ENCODE results near the gene ZNF385B.

Gene ZNF385B

GRCh38 chr2:179652296-179652695, 209.1 kb downstream of the ZNF385B start:
- Histone ChIP-seq H3K79me2 (ENCODE audit: low read length) (no peaks in the 10 kb centered on the region), H3K9ac (ENCODE audit: low read length) (no peak overlapping the region), H3K9me3 (replicated peaks; ENCODE audit: insufficient read depth, low read length) (no peaks in the 10 kb centered on the region), H3F3A (ENCODE audit: insufficient read depth, low read length) (no peaks in the 10 kb centered on the region), H3K36me3 (replicated peaks; ENCODE audit: insufficient read depth, low read length) (no peaks in the 10 kb centered on the region), H4K20me1 (ENCODE audit: insufficient read depth, low read length) (no peaks in the 10 kb centered on the region), H3K4me2 (ENCODE audit: low read depth, low read length) (no peak overlapping the region; the same call in 1 of the 2 replicates), H3K4me3 (ENCODE audit: low read length) (no peak overlapping the region), H3K9me2 (replicated peaks; ENCODE audit: insufficient read depth, low read length) (no peaks in the 10 kb centered on the region), H3K27me3 (replicated peaks; ENCODE audit: insufficient read depth, low read length) (no peaks in the 10 kb centered on the region), H2AFZ (ENCODE audit: low read length) (no peak overlapping the region), H3K27ac (ENCODE audit: low read length) (no peak overlapping the region), H3K4me1 (ENCODE audit: low read length) (peaks cover 8% of the 10 kb centered on the region; the same call in 1 of the 2 replicates)
- TF ChIP-seq EZH2 (optimal IDR thresholded peaks at IDR 0.05; ENCODE audit: low read depth, low read length) = no peak
- TF ChIP-seq, protein P1, sequence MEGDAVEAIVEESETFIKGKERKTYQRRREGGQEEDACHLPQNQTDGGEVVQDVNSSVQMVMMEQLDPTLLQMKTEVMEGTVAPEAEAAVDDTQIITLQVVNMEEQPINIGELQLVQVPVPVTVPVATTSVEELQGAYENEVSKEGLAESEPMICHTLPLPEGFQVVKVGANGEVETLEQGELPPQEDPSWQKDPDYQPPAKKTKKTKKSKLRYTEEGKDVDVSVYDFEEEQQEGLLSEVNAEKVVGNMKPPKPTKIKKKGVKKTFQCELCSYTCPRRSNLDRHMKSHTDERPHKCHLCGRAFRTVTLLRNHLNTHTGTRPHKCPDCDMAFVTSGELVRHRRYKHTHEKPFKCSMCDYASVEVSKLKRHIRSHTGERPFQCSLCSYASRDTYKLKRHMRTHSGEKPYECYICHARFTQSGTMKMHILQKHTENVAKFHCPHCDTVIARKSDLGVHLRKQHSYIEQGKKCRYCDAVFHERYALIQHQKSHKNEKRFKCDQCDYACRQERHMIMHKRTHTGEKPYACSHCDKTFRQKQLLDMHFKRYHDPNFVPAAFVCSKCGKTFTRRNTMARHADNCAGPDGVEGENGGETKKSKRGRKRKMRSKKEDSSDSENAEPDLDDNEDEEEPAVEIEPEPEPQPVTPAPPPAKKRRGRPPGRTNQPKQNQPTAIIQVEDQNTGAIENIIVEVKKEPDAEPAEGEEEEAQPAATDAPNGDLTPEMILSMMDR (IDR thresholded peaks at IDR 0.05; ENCODE audit: low read length) = no peak
- TF ChIP-seq EZH2phosphoT487 (IDR thresholded peaks at IDR 0.05; ENCODE audit: low read length) = no peak
- DNase-seq = no peak

DNA sequence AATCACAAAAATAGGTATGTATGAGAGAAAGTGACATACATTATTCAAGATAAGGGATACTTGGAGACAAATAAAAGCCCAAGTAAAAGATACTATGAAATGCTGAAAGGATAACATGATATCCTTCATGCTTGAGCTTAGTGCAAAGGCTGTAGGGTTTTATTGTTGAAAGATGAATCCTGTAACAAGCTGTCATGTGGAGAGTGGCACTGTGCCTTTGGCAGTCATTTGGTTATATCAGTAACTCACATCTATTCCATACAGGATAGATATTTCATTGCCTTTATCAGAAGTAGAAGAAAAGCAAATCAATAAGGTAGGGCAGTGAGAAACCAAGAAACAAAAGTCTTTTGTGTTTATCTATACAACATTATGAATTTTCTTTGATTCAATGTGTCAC, 211.0 kb downstream of the ZNF385B start:
- DNase-seq = no peak
- Histone ChIP-seq H2AFZ (ENCODE audit: low read length) (no peak overlapping the region), H3K9me3 (replicated peaks; ENCODE audit: insufficient read depth, low read length) (no peaks in the 10 kb centered on the region), H4K20me1 (ENCODE audit: insufficient read depth, low read length) (no peaks in the 10 kb centered on the region), H3K79me2 (ENCODE audit: low read length) (no peaks in the 10 kb centered on the region), H3F3A (ENCODE audit: insufficient read depth, low read length) (no peaks in the 10 kb centered on the region), H3K36me3 (replicated peaks; ENCODE audit: insufficient read depth, low read length) (no peaks in the 10 kb centered on the region), H3K27ac (ENCODE audit: low read length) (no peak overlapping the region), H3K9me2 (replicated peaks; ENCODE audit: insufficient read depth, low read length) (no peaks in the 10 kb centered on the region), H3K4me2 (ENCODE audit: low read depth, low read length) (no peak overlapping the region), H3K4me1 (ENCODE audit: low read length) (peaks cover 8% of the 10 kb centered on the region; the same call in 1 of the 2 replicates), H3K27me3 (replicated peaks; ENCODE audit: insufficient read depth, low read length) (no peaks in the 10 kb centered on the region), H3K4me3 (ENCODE audit: low read length) (no peak overlapping the region), H3K9ac (ENCODE audit: low read length) (no peak overlapping the region)
- TF ChIP-seq EZH2phosphoT487 (IDR thresholded peaks at IDR 0.05; ENCODE audit: low read length) = no peak
- TF ChIP-seq EZH2 (optimal IDR thresholded peaks at IDR 0.05; ENCODE audit: low read depth, low read length) = no peak
- TF ChIP-seq, protein P1 (IDR thresholded peaks at IDR 0.05; ENCODE audit: low read length) = no peak

DNA sequence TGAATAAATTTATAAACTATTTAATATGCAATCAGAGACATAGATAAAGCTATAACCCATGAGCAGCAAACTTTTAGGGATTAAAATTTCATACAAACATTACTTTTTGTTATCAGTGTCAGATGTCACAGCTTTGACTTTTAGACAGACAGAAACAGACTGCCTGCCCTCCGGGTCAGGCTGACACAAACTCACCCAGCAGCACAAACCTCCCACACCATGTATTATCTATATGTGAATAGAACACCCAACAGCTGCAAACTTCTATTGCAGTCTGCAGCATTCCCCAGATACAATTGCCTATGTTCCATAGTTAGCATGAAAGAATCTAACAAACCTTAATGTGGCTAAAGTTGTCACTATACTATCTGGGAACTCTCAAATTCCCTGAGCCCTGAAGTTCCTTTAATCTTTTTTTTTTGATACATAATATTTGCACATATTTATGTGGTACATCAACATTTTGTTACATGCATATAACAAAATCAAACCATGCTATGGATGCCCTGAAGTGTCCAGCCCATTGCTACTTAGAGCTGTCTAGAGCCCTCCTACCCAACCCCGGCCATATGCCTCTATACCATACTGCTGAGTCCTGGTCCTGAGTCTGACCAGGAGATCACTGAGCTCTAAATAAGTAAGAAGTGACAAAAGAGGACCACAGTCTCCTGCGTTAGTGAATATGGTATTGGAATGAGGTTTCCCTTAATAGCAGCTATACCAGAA, 214.4 kb downstream of the ZNF385B start:
- Histone ChIP-seq H3K27me3 (replicated peaks; ENCODE audit: insufficient read depth, low read length) (no peaks in the 10 kb centered on the region), H3K9ac (ENCODE audit: low read length) (no peak overlapping the region), H3K36me3 (replicated peaks; ENCODE audit: insufficient read depth, low read length) (no peaks in the 10 kb centered on the region), H2AFZ (ENCODE audit: low read length) (no peak overlapping the region), H3K4me3 (ENCODE audit: low read length) (no peak overlapping the region), H3K9me2 (replicated peaks; ENCODE audit: insufficient read depth, low read length) (no peaks in the 10 kb centered on the region), H3K4me1 (ENCODE audit: low read length) (peaks cover 5% of the 10 kb centered on the region; the same call in 1 of the 2 replicates), H3K27ac (ENCODE audit: low read length) (no peak overlapping the region), H3K9me3 (replicated peaks; ENCODE audit: insufficient read depth, low read length) (no peaks in the 10 kb centered on the region), H4K20me1 (ENCODE audit: insufficient read depth, low read length) (no peaks in the 10 kb centered on the region), H3K4me2 (ENCODE audit: low read depth, low read length) (no peak overlapping the region), H3F3A (ENCODE audit: insufficient read depth, low read length) (no peaks in the 10 kb centered on the region), H3K79me2 (ENCODE audit: low read length) (no peaks in the 10 kb centered on the region)
- no peak for TF ChIP-seq EZH2 (optimal IDR thresholded peaks at IDR 0.05; ENCODE audit: low read depth, low read length)
- DNase-seq = no peak

- H2AFZ ChIP-seq (ENCODE audit: low read length) = no peak overlapping the region
- H3K4me2 ChIP-seq (ENCODE audit: low read depth, low read length) = no peak overlapping the region
- no peaks in the 10 kb centered on the region for H3K36me3 ChIP-seq (replicated peaks; ENCODE audit: insufficient read depth, low read length)
- no peak overlapping the region for H3K4me3 ChIP-seq (ENCODE audit: low read length)
- H3K4me1 ChIP-seq (ENCODE audit: low read length) = no peaks in the 10 kb centered on the region
- no peaks in the 10 kb centered on the region for H3K79me2 ChIP-seq (ENCODE audit: low read length)
- TF ChIP-seq, protein P1 (IDR thresholded peaks at IDR 0.05; ENCODE audit: low read length) = no peak
- no peaks in the 10 kb centered on the region for H3F3A ChIP-seq (ENCODE audit: insufficient read depth, low read length)
- H3K9me3 ChIP-seq (replicated peaks; ENCODE audit: insufficient read depth, low read length) = no peaks in the 10 kb centered on the region
- no peak for DNase-seq
- H3K9me2 ChIP-seq (replicated peaks; ENCODE audit: insufficient read depth, low read length) = no peaks in the 10 kb centered on the region
- no peak overlapping the region for H3K9ac ChIP-seq (ENCODE audit: low read length)
- H3K27ac ChIP-seq (ENCODE audit: low read length) = no peak overlapping the region
- H4K20me1 ChIP-seq (ENCODE audit: insufficient read depth, low read length) = no peaks in the 10 kb centered on the region
- H3K27me3 ChIP-seq (replicated peaks; ENCODE audit: insufficient read depth, low read length) = no peaks in the 10 kb centered on the region
These were observed 215.1 kb downstream of the ZNF385B start for GRCh38 chr2:179646173-179646769.

Measured in MM.1S (cell line).